Anterior cingulate cortex (tissue), 58 donors: ENCODE measurements around the gene OR13A1.
"Not testable (repeated sequence)": the region's sequence is repeated elsewhere in the genome, so short reads cannot be mapped to it uniquely, and the experiment has no call there.

Experiments
- DNase-seq, 58 donors: peaks; one replicate each; lab custom pipeline; 2025; lab: John Stamatoyannopoulos, UW

OR13A1 gene

GRCh38 chr10:45315508-45315907 lies at the start of gene OR13A1:
Gene OR13A1, minus strand, starts transcription at chr10:45315608. Its CDS starts 11,186 bp downstream, at chr10:45304422.
- DNase-seq, result no peak

DNA sequence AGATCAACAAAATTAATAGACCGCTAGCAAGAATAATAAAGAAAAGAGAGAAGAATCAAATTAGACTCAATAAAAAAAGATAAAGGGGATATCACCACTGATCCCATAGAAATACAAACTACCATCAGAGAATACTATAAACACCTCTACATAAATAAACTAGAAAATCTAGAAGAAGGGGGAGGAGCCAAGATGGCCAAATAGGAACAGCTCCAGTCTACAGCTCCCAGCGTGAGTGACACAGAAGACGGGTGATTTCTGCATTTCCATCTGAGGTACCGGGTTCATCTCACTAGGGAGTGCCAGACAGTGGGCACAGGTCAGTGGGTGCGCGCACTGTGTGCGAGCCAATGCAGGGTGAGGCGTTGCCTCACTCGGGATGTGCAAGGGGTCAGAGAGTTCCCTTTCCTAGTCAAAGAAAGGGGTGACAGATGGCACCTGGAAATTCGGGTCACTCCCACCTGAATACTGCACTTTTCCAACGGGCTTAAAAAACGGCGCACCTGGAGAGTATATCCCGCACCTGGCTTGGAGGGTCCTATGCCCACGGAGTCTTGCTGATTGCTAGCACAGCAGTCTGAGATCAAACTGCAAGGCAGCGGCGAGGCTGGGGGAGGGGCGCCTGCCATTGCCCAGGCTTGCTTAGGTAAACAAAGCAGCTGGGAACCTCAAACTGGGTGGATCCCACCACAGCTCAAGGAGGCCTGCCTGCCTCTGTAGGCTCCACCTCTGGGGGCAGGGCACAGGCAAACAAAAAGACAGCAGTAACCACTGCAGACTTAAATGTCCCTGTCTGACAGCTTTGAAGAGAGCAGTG lies 46.8 kb upstream of the OR13A1 start:
- DNase-seq, result not testable (repeated sequence)

- not testable (repeated sequence) for DNase-seq
Observed at GRCh38 chr10:45358961-45359360, 43.6 kb upstream of the OR13A1 start.

DNA sequence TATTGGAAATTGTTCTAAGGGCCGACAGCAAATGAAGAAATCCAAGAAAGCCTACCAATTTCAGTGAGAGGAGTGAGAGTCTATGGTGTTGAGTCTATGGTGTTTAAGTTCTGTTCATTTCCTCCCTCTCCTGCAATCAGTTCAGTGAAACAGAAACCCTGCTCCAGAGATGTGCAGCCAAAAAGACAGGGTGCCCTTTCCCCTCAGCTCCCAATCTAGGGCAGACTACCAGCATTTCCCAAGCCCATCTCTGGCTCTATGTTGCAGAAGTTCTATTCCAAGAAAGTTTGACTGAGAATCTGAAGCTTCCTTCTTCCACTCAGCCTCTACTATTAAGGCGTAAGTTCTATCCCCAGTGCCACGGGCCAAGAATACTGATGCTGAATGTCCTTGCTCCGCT lies 40.1 kb upstream of the OR13A1 start:
- DNase-seq, result no peak

- peak in 3 of 58 donors; percentile 25 to 51 (median 28) for DNase-seq
Observed at GRCh38 chr10:45354261-45354660, 38.9 kb upstream of the OR13A1 start.

DNA sequence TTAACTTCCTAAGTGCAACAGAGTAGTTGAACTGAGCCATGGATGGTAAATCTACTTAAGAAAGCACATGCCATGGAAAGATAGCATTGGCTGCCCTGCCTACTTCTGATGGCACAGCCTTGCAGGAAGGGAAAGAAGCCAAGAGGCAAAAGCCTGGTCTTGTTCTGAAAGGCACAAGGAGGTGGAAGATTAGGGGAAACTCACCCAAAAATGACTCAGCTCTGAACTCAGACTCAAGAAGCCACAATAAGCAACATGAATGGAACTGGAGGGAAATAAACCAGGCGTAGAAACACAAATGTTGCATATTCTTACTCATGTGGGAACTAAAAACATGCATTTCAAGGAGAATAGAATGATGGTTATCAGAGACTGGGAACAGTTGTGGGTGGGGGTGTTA lies 37.8 kb upstream of the OR13A1 start:
- DNase-seq, result no peak

DNA sequence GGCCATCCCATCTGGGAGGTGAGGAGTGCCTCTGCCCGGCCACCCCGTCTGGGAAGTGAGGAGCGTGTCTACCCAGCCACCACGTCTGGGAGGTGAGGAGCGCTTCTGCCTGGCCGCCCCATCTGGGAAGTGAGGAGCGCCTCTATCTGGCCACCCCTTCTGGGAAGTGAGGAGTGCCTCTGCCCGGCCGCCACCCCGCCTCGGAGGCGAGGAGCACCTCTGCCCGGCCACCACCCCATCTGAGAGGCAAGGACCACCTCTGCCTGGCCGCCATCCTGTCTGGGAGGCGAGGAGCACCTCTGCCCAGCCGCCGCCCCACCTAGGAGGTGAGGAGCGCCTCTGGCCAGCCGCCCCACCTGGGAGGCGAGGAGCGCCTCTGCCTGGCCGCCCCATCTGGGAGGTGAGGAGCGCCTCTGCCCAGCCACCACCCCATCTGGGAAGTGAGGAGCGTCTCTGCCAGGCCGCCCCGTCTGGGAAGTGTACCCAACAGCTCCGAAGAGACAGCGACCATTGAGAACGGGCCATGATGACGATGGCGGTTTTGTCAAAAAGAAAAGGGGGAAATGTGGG lies 32.9 kb upstream of the OR13A1 start:
- DNase-seq, result not testable (repeated sequence)

DNA sequence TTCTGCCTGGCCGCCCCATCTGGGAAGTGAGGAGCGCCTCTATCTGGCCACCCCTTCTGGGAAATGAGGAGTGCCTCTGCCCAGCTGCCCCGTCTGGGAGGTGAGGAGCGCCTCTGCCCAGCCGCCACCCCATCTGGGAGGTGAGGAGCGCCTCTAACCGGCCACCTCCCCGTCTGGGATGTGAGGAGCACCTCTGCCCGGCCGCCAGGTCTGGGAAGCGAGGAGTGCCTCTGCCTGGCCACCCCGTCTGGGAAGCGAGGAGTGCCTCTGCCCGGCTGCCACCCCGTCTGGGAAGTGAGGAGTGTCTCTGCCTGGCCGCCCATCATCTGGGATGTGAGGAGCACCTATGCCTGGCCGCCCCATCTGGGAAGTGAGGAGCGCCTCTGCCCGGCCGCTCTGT lies 32.1 kb upstream of the OR13A1 start:
- DNase-seq, result not testable (repeated sequence)

GRCh38 chr10:45346652-45347335 lies 31.4 kb upstream of the OR13A1 start:
- not testable (repeated sequence) for DNase-seq

GRCh38 chr10:45340420-45340819 lies 25.0 kb upstream of the OR13A1 start:
- not testable (repeated sequence) for DNase-seq

GRCh38 chr10:45339894-45340293 lies 24.5 kb upstream of the OR13A1 start:
- no peak for DNase-seq

DNA sequence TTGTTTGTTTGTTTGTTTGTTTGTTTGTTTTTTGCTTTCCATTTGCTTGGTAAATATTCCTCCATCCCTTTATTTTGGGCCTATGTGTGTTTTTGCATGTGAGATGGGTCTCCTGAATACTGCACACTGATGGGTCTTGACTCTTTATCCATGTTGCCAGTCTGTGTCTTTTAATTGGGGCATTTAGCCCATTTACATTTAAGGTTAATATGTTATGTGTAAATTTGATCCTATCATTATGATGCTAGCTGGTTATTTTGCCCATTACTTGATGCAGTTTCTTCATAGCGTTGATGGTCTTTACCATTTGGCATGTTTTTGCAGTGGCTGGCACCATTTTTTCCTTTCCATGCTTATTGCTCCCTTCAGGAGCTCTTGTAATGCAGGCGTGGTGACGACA lies 16.4 kb upstream of the OR13A1 start:
- not testable (repeated sequence) for DNase-seq

DNA sequence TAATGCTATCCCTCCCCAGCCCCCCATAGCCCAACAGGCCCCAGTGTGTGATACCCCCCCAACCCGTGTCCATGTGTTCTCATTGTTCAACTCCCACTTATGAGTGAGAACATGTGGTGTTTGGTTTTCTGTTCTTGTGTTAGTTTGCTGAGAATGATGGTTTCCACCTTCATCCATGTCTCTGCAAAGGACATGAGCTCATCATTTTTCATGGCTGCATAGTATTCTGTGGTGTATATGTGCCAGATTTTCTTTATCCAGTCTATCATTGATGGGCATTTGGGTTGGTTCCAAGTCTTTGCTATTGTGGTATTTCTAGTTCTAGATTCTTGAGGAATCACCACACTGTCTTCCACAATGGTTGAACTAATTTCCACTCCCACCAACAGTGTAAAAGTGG lies 11.5 kb upstream of the OR13A1 start:
- DNase-seq, result not testable (repeated sequence)

DNA sequence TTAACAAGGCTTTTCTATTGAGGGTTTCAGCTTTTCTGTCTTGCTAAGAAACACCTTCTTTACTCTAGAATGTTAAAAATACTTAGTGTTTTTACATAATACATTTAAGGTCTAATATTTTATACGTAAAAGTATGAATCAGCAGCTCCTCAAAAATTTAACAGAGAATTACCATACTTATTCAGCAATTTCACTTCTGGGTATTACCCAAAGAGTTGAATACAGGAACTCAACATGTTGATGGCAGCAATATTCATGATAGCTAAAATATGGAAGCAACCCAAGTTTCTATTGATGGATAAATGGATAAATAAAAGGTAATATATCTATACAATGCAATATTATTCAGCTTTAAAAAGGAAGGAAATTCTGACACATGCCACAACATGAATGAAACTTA lies 9.7 kb upstream of the OR13A1 start:
- no peak for DNase-seq

- no peak for DNase-seq
Observed at GRCh38 chr10:45319702-45320101, 4.3 kb upstream of the OR13A1 start.

GRCh38 chr10:45313264-45313873 lies 2.0 kb downstream of the OR13A1 start:
- DNase-seq, result no peak

DNA sequence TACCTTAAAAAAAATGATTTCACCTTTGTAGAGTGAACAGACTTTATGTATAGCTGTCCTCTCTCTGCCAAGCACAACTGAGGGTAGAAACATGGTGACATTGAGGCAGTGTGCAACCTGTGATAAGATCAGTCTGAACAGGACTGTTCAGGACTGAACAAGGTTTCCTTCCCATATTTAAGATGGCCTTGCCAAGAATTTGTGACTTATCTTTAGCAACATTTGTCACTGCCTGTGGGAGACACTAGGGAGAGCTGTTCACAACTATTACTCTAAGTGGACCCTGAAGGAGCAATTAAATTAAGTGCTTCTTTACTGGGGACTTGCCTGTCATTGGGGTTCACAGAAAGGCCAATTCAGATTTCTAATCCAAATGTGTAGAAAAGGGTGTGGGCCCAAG lies 6.7 kb downstream of the OR13A1 start:
- DNase-seq, result no peak

GRCh38 chr10:45302573-45302972 lies 12.8 kb downstream of the OR13A1 start:
- DNase-seq, result no peak

GRCh38 chr10:45298341-45298955 lies 17.0 kb downstream of the OR13A1 start:
- DNase-seq, result peak in 1 of 58 donors; percentile 37

- no peak for DNase-seq
Observed at GRCh38 chr10:45294681-45295080, 20.7 kb downstream of the OR13A1 start.

DNA sequence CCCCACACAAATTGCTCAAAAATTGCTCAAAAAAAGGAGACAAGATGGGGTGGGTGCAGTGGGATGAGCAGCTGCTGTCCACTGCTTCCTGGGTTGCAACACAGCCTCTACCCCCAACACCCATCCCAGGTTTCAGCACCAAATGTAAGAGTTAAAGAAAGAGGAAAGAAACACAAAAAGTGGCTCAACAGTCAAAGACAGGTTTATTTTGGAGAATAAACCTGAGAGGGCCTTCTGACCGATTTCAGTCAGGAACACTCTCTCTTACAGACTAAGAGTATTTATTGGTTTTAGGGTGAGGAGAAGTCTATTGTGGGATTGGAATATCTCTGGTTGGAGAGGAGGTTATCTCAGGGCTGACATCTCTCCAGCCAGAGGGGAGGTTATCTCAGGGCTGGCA lies 28.4 kb downstream of the OR13A1 start:
- no peak for DNase-seq
